Heart left ventricle (tissue), 16 donors: ENCODE data around the gene ZNF367. TPM values are rescaled to one million over a fixed set of nuclear protein-coding genes. Genes with fewer than 3 reads are reported as not detected.
A peak's percentile ranks its signal among the peaks of the same experiment; 100 is the strongest.

Source experiments
- ATAC-seq, 4 donors: fragments of 200-7000 bp; cut with Tn5 transposase; one replicate each; pipeline ENCODE4 v1.9.1; 2020 to 2022; ENCODE audit warnings: moderate library complexity in 4 of 4, mild to moderate bottlenecking in 3 of 4, moderate number of reproducible peaks in 1 of 4
- DNase-seq, 5 donors: peaks; one replicate each; pipeline ENCODE4 v3.0.0-alpha.2; 2020
- H3K27ac ChIP-seq, 12 donors: fragments of 200-600 bp; sonication (generic) in 4 of 12; one replicate each; pipeline versions ENCODE4 v1.5.0 to v1.8.0; 2016 to 2022; ENCODE audit warnings: mild to moderate bottlenecking in 2 of 12
- H3K27me3 ChIP-seq, 9 donors: fragments of 200-600 bp; sonication (generic) in 2 of 9; one replicate each; pipeline versions ENCODE4 v1.5.1 to v1.8.0; 2016 to 2022; ENCODE audit warnings: mild to moderate bottlenecking in 3 of 9
- H3K36me3 ChIP-seq, 9 donors: fragments of 200-600 bp; sonication (generic) in 2 of 9; one replicate each; pipeline versions ENCODE4 v1.5.0 to v1.8.0; 2018 to 2022; ENCODE audit warnings: mild to moderate bottlenecking in 2 of 9
- H3K4me1 ChIP-seq, 12 donors: fragments of 200-600 bp; sonication (generic) in 4 of 12; one replicate each; pipeline versions ENCODE4 v1.5.0 to v1.8.0; 2016 to 2022; ENCODE audit warnings: mild to moderate bottlenecking in 3 of 12
- H3K4me3 ChIP-seq, 12 donors: fragments of 200-600 bp; sonication (generic) in 4 of 12; one replicate each; pipeline versions ENCODE4 v1.5.0 to v1.8.0; 2017 to 2022; ENCODE audit warnings: mild to moderate bottlenecking in 9 of 12, moderate library complexity in 4 of 12
- H3K9me3 ChIP-seq, 12 donors: fragments of 200-600 bp; sonication (generic) in 4 of 12; one replicate each; pipeline versions ENCODE4 v1.5.0 to v1.8.0; 2016 to 2022; ENCODE audit warnings: mild to moderate bottlenecking in 1 of 12
- POLR2A ChIP-seq, 2 donors: fragments of 450-650 bp; IDR thresholded peaks; one replicate each; pipeline ENCODE4 v1.6.1; 2017; ENCODE audit warnings: antibody characterized with exemption in 2 of 2, mild to moderate bottlenecking in 2 of 2, moderate library complexity in 2 of 2
- WGBS, 4 donors: extraction: QIAGEN DNeasy Blood & Tissue Kit in 2 of 4; methylation state at CpG; one replicate each; pipeline versions ENCODE4 v1.1.5 to v1.1.7; 2013 to 2018; 5-methylcytosine and 5-hydroxymethylcytosine counted together
- intact Hi-C, 10 donors: fragments of 100-400 bp; cut with DNase I; formaldehyde crosslinking; loops; one replicate each; pipeline versions ENCODE4 v1.11.1 to v1.14.2; 2022
- long read RNA-seq, 3 donors: library from polyadenylated mRNA; unstranded; transcript quantifications; one replicate each; pipeline ENCODE4 v2.0.0, GENCODE V29; 2020 to 2021
- polyA plus RNA-seq, 2 donors: library from polyadenylated mRNA; stranded (reverse); fragments of 200-250 nt; gene quantifications; one replicate each; pipeline ENCODE4 v1.2.3, GENCODE V29; 2013
- total RNA-seq, 9 donors: library from RNA; depleted of rRNA in 2 of 9; stranded (reverse); fragments of >200 nt in 2 of 9; fragmentation: NEBNext Ultra II Directional in 3 of 9; extraction: Animal tissue kit (Norgen Biotek cat#: 25700) in 3 of 9; gene quantifications; one replicate each; pipeline versions ENCODE4 v1.1.0 to v1.2.4, GENCODE V29; 2016 to 2023
- TF ChIP-seq, protein P1 (sequence below), 12 donors: fragments of 200-600 bp; sonication (generic) in 4 of 12; IDR thresholded peaks; one replicate each; pipeline versions ENCODE4 v1.5.0 to v1.8.0; 2018 to 2022; ENCODE audit warnings: antibody characterized with exemption in 12 of 12, mild to moderate bottlenecking in 5 of 12
- donor health status: ischemic (EF 13 %, LVEDD 7.1; RV severe dilation, severe dysfunction).
- donor health status: healthy with polysubstance abuse.
- donor health status: DM: no; HTN: yes; CAD: no.
- donor health status: DM: no; HTN: no; CAD: no.
- donor health status: ischemic (EF 25% LVEDD 6.9; RV normal size, moderate dysfunction).
- donor health status: ischemic (EF 25% LVEDD 5.7; RV mildly dilated, moderate dysfunction).
- donor health status: healthy.
- donor health status: DM: yes; HTN: yes; CAD: no.
- donor health status: ischemic (EF 35%, LVEDD 5.7; RV mildly dilated, moderate dysfunction).
- donor health status: nonischemic (EF 11% LVEDD 7.7; RV severe dilation, severe dysfunction).
- donor health status: DM: yes; HTN: yes; CAD: no.
- donor health status: PGD.
- donor health status: ischemic (EF 29% LVEDD 5.4; RV normal size, mild dysfunction).
- donor health status: nonischemic (EF 23%, LVEDD 6.1; RV moderate dilation, normal function).

ZNF367 gene
- total RNA-seq (1 to 10 TPM; 2.4 to 5.9 (median 3.2) TPM), polyA plus RNA-seq (1 to 10 TPM in 1 of 2 donors, under 1 TPM in 1; 0.91 to 4.4 TPM)
- long read RNA-seq, donor 1, transcript ZNF367-201 (5 exons, 3,646 nt) = major isoform, 6 of 8 reads
- long read RNA-seq, donor 1, partial matches to known transcripts = 0 of 8 reads
- long read RNA-seq, donor 1, other reads (novel, unspliced or antisense) = 2 of 8 reads
- long read RNA-seq, donor 2, partial matches to known transcripts = 0 of 1 reads
- long read RNA-seq, donor 2, other reads (novel, unspliced or antisense) = 1 of 1 reads
- long read RNA-seq, donor 3, transcript ZNF367-201 (5 exons, 3,646 nt) = major isoform, 10 of 11 reads
- long read RNA-seq, donor 3, partial matches to known transcripts = 0 of 11 reads
- long read RNA-seq, donor 3, other reads (novel, unspliced or antisense) = 1 of 11 reads

- 0 to 1% (median 0%) methylated on average over 35 to 100 of the region's 100 CpGs for WGBS, 4 donors
- TF ChIP-seq POLR2A (IDR thresholded peaks at IDR 0.05) = no peak
- TF ChIP-seq, protein P1, sequence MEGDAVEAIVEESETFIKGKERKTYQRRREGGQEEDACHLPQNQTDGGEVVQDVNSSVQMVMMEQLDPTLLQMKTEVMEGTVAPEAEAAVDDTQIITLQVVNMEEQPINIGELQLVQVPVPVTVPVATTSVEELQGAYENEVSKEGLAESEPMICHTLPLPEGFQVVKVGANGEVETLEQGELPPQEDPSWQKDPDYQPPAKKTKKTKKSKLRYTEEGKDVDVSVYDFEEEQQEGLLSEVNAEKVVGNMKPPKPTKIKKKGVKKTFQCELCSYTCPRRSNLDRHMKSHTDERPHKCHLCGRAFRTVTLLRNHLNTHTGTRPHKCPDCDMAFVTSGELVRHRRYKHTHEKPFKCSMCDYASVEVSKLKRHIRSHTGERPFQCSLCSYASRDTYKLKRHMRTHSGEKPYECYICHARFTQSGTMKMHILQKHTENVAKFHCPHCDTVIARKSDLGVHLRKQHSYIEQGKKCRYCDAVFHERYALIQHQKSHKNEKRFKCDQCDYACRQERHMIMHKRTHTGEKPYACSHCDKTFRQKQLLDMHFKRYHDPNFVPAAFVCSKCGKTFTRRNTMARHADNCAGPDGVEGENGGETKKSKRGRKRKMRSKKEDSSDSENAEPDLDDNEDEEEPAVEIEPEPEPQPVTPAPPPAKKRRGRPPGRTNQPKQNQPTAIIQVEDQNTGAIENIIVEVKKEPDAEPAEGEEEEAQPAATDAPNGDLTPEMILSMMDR (IDR thresholded peaks at IDR 0.05) = no peak
- intact Hi-C loops = loop anchor here in 7 of 10 donors (1.0 to 10.0 kb wide), 10 partner anchors 30 to 239 kb away; partner anchors contain the start of genes HABP4 (in 4 of the 7), SLC35D2 (in 4 of the 7) and PRXL2C (in 2 of the 7)
Measured at GRCh38 chr9:96418083-96418919, at the start of gene ZNF367. TSS of gene ZNF367 (minus strand) at chr9:96418370. CDS start at chr9:96418032, 338 bp downstream.

GRCh38 chr9:96467784-96468183, 49.6 kb upstream of the ZNF367 start:
- WGBS, 4 donors = 70 to 77% (median 75%) methylated on average over 5 of the region's 5 CpGs
- H3K36me3 ChIP-seq = peaks cover 0 to 91% (median 58%) of the 10 kb centered on the region in 9 donors
- intact Hi-C loops = no loop called here

More at GRCh38 chr9:96418083-96418919, at the start of gene ZNF367:
- H3K36me3 ChIP-seq = no peaks in the 10 kb centered on the region
- ATAC-seq = peak; percentile 91 to 93 (median 93)
- no peaks in the 10 kb centered on the region for H3K9me3 ChIP-seq
- no peaks in the 10 kb centered on the region for H3K27me3 ChIP-seq
- DNase-seq = peak; percentile 98 to 99 (median 99)
- H3K4me1 ChIP-seq = peaks cover 6 to 50% (median 29%) of the 10 kb centered on the region in 12 donors
- H3K4me3 ChIP-seq = peak within 1 kb of the TSS; percentile 54 to 97 (median 83)
- H3K27ac ChIP-seq = peak within 1 kb of the TSS; percentile 99 to 100 (median 100)

GRCh38 chr9:96464426-96464825, 46.3 kb upstream of the ZNF367 start:
- DNase-seq (no peak), ATAC-seq (no peak)
- peaks cover 0 to 85% (median 33%) of the 10 kb centered on the region in 9 donors for H3K36me3 ChIP-seq
- no peaks in the 10 kb centered on the region for H3K9me3 ChIP-seq
- intact Hi-C loops = no loop called here
- TF ChIP-seq, protein P1 (IDR thresholded peaks at IDR 0.05) = no peak
- no peak for TF ChIP-seq POLR2A (IDR thresholded peaks at IDR 0.05)
- peaks cover 0 to 4% (median 0%) of the 10 kb centered on the region in 12 donors for H3K4me1 ChIP-seq
- H3K27ac ChIP-seq = no peak overlapping the region
- WGBS, 4 donors = 69 to 77% (median 70%) methylated on average over 6 of the region's 6 CpGs
- no peak overlapping the region for H3K4me3 ChIP-seq
- H3K27me3 ChIP-seq = no peaks in the 10 kb centered on the region

More at GRCh38 chr9:96467784-96468183, 49.6 kb upstream of the ZNF367 start:
- H3K27me3 ChIP-seq = no peaks in the 10 kb centered on the region
- H3K4me3 ChIP-seq = no peak overlapping the region
- H3K4me1 ChIP-seq = peaks cover 0 to 4% (median 0%) of the 10 kb centered on the region in 12 donors
- no peak overlapping the region for H3K27ac ChIP-seq
- no peaks in the 10 kb centered on the region for H3K9me3 ChIP-seq
- ATAC-seq (peak in 3 of 4 donors; percentile 37 to 56 (median 39)), DNase-seq (no peak)
- TF ChIP-seq, protein P1 (IDR thresholded peaks at IDR 0.05) = no peak
- no peak for TF ChIP-seq POLR2A (IDR thresholded peaks at IDR 0.05)
